MG63 (cell line): ENCODE data around the gene MYO10. TPM values are rescaled to one million over a fixed set of nuclear protein-coding genes. Genes with fewer than 3 reads are reported as not detected.

Experiments used
- DNase-seq: peaks from one replicate; pipeline ENCODE4 v3.0.0-alpha.2; 2020
- H3K27me3 ChIP-seq: fragments of 250-450 bp; sonication (Bioruptor Pico); 2 replicates; pipeline ENCODE4 v1.5.1; 2020; ENCODE audit warnings: mild to moderate bottlenecking, moderate library complexity
- H3K36me3 ChIP-seq: fragments of 250-450 bp; sonication (Bioruptor Pico); 2 replicates; pipeline ENCODE4 v1.5.1; 2020; ENCODE audit warnings: mild to moderate bottlenecking, moderate library complexity
- H3K4me3 ChIP-seq: fragments of 250-450 bp; sonication (Bioruptor Pico); 2 replicates; pipeline ENCODE4 v1.5.1; 2020; ENCODE audit warnings: mild to moderate bottlenecking, moderate library complexity
- H3K9me3 ChIP-seq: fragments of 250-450 bp; sonication (Bioruptor Pico); 2 replicates; pipeline ENCODE4 v1.5.1; 2020; ENCODE audit warnings: mild to moderate bottlenecking, moderate library complexity
- total RNA-seq: library from RNA; depleted of rRNA; stranded (reverse); fragments of >200 nt; shearing (Covaris generic); gene quantifications from 2 replicates; pipeline ENCODE4 v1.2.3, GENCODE V29; 2014; ENCODE audit warnings: low replicate concordance

MYO10 gene
- total RNA-seq, 1 experiment from 2014 or later: 55.0 TPM

DNA sequence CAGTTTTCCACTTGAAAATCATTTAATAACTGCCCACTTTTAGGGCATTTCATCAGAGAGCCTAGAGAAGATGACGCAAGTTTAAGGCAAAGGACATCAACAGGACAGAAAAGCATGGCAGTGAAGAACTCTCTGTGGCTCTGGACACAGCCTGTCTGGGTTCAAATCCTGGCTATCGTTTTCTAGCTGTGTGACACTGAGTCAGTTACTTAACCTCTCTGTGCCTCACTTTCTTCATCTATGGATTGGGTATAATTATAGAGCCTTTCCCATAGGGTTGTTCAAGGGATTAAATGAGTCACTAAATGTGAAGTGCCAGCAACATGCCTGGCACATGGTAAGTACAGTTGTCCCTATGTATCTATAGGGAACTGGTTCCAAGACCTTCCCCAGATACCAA, 6.7 kb downstream of the MYO10 start:
- H3K9me3 ChIP-seq: no peaks in the 10 kb centered on the region
- no peak for DNase-seq
- H3K4me3 ChIP-seq: no peak overlapping the region
- no peaks in the 10 kb centered on the region for H3K27me3 ChIP-seq
- peaks cover 47% of the 10 kb centered on the region for H3K36me3 ChIP-seq

DNA sequence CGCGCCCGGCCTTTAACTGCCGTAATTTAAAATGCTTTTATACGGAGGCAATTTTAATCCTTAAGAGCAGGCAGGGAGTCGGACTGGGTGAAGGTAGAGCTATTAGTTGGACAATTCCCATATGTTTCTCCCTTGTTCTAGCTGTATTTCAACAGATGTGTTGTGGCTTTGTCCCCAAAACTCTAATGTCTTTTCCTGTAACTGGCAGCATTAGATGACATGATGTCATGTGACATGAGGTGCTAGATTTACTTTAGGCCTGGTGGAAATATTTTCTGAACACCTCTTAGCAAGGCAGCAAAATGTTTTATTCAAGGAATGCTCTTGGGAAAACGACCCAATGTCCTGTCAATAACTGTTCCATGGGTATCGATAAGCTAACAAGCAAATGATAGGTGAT, 8.5 kb downstream of the MYO10 start:
- DNase-seq: no peak
- H3K9me3 ChIP-seq: no peaks in the 10 kb centered on the region

DNA sequence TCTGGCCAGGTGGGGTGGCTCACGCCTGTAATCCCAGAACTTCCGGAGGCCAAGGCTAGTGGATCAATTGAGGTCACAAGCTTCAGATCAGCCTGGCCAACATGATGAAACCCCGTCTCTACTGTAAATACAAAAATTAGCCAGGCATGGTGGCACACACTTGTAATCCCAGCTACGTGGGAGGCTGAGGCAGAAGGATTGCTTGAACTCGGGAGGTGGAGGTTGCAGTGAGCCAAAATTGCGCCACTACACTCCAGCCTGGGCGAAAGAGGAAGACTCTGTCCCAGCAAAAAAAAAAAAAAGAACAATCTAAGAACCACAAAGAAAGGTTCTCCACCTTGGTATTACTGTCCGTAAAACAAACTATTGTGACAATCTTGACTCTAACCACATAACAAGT, 9.7 kb downstream of the MYO10 start:
- peaks cover 32% of the 10 kb centered on the region for H3K36me3 ChIP-seq
- no peaks in the 10 kb centered on the region for H3K27me3 ChIP-seq
- DNase-seq: no peak
- no peak overlapping the region for H3K4me3 ChIP-seq
- no peaks in the 10 kb centered on the region for H3K9me3 ChIP-seq

More for the DNA sequence above, 8.5 kb downstream of the MYO10 start:
- Histone ChIP-seq H3K36me3 (peaks cover 40% of the 10 kb centered on the region), H3K27me3 (no peaks in the 10 kb centered on the region), H3K4me3 (no peak overlapping the region)

DNA sequence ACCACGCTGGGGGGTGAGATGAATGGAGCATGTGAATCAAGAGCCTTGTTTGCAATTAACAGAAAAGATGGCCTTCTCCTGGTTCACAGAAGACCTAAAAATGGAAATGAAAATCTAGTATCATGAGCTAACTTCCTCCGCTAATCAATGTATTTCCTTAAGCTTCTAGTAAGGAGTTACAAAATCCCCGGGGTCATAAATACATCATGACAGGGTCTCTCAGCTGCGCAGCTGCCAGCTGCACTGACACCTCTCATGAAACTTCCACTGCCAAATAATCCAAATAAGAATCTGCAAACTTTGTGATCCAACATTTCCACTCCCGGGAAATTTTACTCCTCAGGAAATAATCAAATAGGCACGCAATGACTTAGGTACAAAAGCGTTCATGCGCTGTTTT, 11.9 kb downstream of the MYO10 start:
- DNase-seq: no peak

GRCh38 chr5:16922430-16922829, 13.7 kb downstream of the MYO10 start:
- H3K4me3 ChIP-seq: no peak overlapping the region
- no peaks in the 10 kb centered on the region for H3K9me3 ChIP-seq
- DNase-seq: no peak
- H3K27me3 ChIP-seq: no peaks in the 10 kb centered on the region
- peaks cover 33% of the 10 kb centered on the region for H3K36me3 ChIP-seq

More for the DNA sequence above, 11.9 kb downstream of the MYO10 start:
- no peaks in the 10 kb centered on the region for H3K27me3 ChIP-seq
- peaks cover 33% of the 10 kb centered on the region for H3K36me3 ChIP-seq
- no peaks in the 10 kb centered on the region for H3K9me3 ChIP-seq
- no peak overlapping the region for H3K4me3 ChIP-seq

DNA sequence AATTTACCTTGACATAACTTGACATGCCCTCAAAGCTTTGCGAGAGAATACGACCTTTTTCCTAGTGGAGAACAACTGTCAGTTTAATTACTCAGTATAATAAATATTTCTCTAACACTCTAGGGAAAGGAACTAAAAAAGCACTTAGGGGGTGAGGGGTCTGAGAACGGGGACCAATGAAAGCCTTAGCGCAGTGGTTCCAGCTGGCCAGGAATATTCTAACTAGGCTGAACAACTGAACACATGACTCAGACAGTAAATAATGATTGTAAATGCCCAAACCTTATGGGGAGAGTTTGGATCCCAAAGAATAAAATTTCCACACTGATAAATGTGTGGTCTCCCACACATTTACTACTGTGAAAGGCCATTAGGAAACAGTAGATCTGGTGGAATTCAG, 14.9 kb downstream of the MYO10 start:
- H3K27me3 ChIP-seq: no peaks in the 10 kb centered on the region
- no peak overlapping the region for H3K4me3 ChIP-seq
- H3K36me3 ChIP-seq: peaks cover 28% of the 10 kb centered on the region
- H3K9me3 ChIP-seq: no peaks in the 10 kb centered on the region
- DNase-seq: no peak

- no peaks in the 10 kb centered on the region for H3K27me3 ChIP-seq
- H3K9me3 ChIP-seq: no peaks in the 10 kb centered on the region
- H3K36me3 ChIP-seq: peaks cover 33% of the 10 kb centered on the region
- H3K4me3 ChIP-seq: no peak overlapping the region
- DNase-seq: no peak
Measured at GRCh38 chr5:16920109-16920816, 15.8 kb downstream of the MYO10 start.

DNA sequence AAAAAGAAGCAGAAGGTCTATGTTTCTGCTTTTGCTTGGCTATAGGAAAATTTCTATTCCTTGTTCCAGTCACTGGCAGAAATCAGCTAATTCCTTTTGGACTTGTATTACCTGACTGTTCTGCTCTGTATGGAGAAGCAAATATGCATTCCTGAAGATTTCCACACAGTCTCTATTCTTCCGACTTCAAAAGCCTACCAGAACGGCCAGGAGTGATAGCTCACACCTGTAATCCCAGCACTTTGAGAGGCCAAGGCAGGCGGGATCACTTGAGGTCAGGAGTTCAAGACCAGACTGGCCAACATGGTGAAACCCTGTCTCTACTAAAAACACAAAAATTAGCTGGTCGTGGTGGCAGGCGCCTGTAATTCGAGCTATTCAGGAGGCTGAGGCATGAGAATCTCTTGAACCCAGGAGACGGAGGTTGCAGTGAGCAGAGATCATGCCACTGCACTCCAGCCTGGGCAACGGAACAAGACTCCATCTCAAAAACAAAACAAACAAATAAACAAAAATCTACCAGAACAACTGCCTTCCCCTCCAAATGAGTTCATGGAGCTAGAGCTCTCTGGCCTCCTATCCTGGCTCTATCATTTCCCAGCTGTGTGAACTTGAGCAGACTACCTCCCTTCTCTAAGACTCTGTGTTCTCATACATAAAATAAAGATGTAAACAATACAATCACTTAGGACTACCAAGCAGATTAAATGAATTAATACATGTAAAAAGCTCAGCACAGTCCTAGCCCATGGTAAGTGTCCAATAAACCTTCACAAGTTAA, 17.0 kb downstream of the MYO10 start:
- no peaks in the 10 kb centered on the region for H3K27me3 ChIP-seq
- DNase-seq: no peak
- no peak overlapping the region for H3K4me3 ChIP-seq
- peaks cover 42% of the 10 kb centered on the region for H3K36me3 ChIP-seq
- H3K9me3 ChIP-seq: no peaks in the 10 kb centered on the region

DNA sequence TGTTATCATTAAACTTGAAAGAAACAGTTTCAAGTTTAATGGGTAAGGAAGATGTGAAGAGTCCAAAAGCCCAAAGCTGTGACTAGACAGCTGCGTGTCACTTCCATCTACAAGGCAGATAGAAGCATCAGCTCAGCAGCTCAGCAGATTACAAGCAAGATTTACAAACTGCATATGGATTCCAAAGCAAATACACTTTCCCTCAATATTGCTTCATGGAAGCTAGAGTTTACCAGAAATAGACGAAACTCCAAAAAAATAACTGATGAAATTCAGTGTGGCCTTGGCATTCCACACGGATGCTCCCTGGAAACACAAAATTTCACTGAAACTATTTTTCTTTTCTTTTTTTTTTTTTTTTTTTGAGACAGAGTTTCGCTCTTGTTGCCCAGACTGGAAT, 17.9 kb downstream of the MYO10 start:
- Histone ChIP-seq H3K4me3 (no peak overlapping the region), H3K9me3 (no peaks in the 10 kb centered on the region), H3K36me3 (peaks cover 39% of the 10 kb centered on the region), H3K27me3 (no peaks in the 10 kb centered on the region)
- no peak for DNase-seq

GRCh38 chr5:16916262-16916878, 19.7 kb downstream of the MYO10 start:
- peaks cover 43% of the 10 kb centered on the region for H3K36me3 ChIP-seq
- no peaks in the 10 kb centered on the region for H3K27me3 ChIP-seq
- H3K9me3 ChIP-seq: no peaks in the 10 kb centered on the region
- peak overlapping the region; percentile 26 for H3K4me3 ChIP-seq
- peak; percentile 70 for DNase-seq

DNA sequence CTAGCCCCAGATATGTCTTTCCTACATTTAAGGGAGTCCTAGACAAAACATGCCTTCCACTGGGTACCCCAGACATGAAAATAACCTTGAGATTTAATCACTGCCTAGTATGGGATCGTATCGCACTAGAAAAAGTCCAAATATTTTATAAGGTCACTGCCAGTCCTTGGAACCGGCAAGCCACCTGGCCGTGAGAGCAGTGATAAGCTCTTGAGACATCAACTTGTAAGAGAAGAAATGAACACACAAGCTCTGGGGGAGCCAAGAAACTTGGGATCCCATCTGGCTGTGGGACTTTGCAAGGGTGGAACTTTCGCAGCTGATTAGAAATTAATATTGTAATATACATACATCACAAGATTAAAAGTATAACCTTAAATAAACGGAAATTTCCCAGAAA, 21.5 kb downstream of the MYO10 start:
- no peaks in the 10 kb centered on the region for H3K9me3 ChIP-seq
- peaks cover 42% of the 10 kb centered on the region for H3K36me3 ChIP-seq
- H3K27me3 ChIP-seq: no peaks in the 10 kb centered on the region
- DNase-seq: no peak
- H3K4me3 ChIP-seq: peak overlapping the region; percentile 26

- Histone ChIP-seq H3K27me3 (no peaks in the 10 kb centered on the region), H3K9me3 (no peaks in the 10 kb centered on the region), H3K4me3 (peak overlapping the region; percentile 26), H3K36me3 (peaks cover 47% of the 10 kb centered on the region)
- no peak for DNase-seq
Measured at GRCh38 chr5:16914108-16914435, 22.0 kb downstream of the MYO10 start.

DNA sequence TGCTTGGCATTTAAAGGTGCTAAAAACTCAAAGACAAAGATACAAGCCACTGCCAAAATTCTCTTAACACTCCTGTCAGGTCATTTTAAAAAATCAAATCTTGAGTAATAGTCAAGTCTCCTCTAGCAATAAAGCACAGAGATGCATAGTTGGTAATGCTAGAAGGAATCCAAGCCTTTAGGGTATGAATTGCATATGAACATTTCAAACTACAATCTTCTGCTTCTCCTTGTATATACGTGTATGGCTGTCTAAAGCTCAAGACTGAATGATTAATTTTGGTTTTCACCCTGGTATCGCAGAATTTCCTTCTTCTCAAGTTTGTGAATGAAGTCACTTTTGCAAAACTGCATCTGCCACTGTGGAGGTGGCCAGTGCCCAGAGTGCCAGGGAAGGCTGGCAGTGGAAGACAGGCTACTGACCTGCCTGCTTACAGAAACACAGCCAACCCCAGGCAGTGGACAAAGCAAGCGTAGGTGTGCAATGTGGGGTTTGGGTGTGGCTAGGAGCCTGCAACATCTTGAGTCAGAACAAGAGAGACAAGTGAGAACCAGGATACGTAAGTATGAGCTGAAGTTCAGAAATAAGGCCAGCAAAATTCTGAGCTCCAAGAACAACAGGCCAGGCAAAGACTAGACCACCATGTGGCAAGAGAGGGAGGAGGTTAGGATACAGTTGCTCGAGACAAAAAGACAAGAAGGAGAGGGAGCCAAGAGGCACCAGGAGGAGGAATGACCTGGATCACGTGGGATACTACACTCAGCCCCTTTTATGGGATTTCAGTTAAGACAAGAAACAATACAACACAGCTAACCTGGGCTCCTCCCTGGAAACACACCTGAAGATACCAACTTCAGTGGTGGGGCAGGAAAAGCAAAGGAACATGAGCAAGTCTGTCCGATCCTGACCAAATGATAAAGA, 22.6 kb downstream of the MYO10 start:
- peak overlapping the region; percentile 26 for H3K4me3 ChIP-seq
- peaks cover 48% of the 10 kb centered on the region for H3K36me3 ChIP-seq
- DNase-seq: peak; percentile 89
- H3K9me3 ChIP-seq: no peaks in the 10 kb centered on the region
- H3K27me3 ChIP-seq: no peaks in the 10 kb centered on the region

GRCh38 chr5:16912080-16912479, 24.0 kb downstream of the MYO10 start:
- Histone ChIP-seq H3K36me3 (peaks cover 53% of the 10 kb centered on the region), H3K4me3 (no peak overlapping the region), H3K9me3 (no peaks in the 10 kb centered on the region), H3K27me3 (no peaks in the 10 kb centered on the region)
- DNase-seq: no peak

GRCh38 chr5:16909464-16909863, 26.6 kb downstream of the MYO10 start:
- H3K36me3 ChIP-seq: peaks cover 55% of the 10 kb centered on the region
- H3K9me3 ChIP-seq: no peaks in the 10 kb centered on the region
- H3K27me3 ChIP-seq: no peaks in the 10 kb centered on the region
- no peak for DNase-seq
- H3K4me3 ChIP-seq: no peak overlapping the region

DNA sequence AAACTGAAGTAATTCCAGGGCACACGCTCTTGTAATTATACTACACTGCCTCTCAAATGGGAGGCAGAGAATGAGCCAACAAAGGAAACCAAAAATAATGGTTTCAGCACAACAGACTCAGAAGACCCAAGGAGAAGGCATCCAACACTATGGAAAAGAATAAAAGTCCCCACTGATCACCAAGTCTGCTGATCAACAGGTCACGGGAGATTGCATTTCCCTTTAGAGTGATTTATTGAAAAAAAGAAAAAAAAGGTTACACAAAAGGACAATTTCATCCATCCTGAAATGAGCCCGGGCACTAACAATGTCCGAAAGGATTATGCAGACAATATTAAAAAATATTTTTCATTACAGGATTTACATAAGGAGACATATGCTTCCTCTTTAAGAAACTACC, 28.8 kb downstream of the MYO10 start:
- Histone ChIP-seq H3K9me3 (no peaks in the 10 kb centered on the region), H3K36me3 (peaks cover 57% of the 10 kb centered on the region), H3K4me3 (no peak overlapping the region), H3K27me3 (no peaks in the 10 kb centered on the region)
- no peak for DNase-seq

GRCh38 chr5:16906255-16906654, 29.8 kb downstream of the MYO10 start:
- Histone ChIP-seq H3K36me3 (peaks cover 51% of the 10 kb centered on the region), H3K9me3 (no peaks in the 10 kb centered on the region), H3K4me3 (no peak overlapping the region), H3K27me3 (no peaks in the 10 kb centered on the region)
- DNase-seq: no peak
